ENCODE results near the gene C17orf75. TPM values are rescaled to one million over a fixed set of nuclear protein-coding genes. Genes with fewer than 3 reads are reported as not detected.

C17orf75 gene
- total RNA-seq, 1 donor from 2014 or later, result 31.6 TPM

DNA sequence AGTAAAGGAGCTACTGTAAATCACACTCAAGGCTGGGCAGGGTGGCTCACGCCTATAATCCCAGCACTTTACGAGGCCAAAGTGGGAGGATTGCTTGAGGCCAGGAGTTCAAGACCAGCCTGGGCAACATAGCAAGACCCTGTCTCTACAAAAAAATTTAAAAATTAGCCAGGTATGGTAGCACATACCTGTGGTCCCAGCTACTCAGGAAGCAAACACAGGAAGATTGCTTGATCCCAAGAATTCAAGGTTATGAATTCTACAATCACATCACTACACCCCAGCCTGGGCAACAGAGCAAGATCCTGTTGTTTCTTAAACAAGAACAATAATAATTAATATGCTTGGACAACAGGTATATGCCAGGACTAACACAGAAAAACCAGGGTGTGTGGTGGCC is 63.2 kb downstream of the C17orf75 start:
- intact Hi-C loops (cut with micrococcal nuclease), result no loop called here

Other genes starting within 250 kb of the C17orf75 start
- 27.6 and 28.1 TPM in 2 replicates for gene RHOT1, start 199.7 kb downstream of the C17orf75 start, total RNA-seq
- gene RHBDL3, start 76.3 kb downstream of the C17orf75 start, total RNA-seq, result 0.07 and 0.32 TPM in 2 replicates
- 281 and 292 TPM in 2 replicates for gene ZNF207, start 8.0 kb upstream of the C17orf75 start, total RNA-seq
- gene PSMD11, start 102.3 kb upstream of the C17orf75 start, total RNA-seq, result 133 and 145 TPM in 2 replicates
- gene CDK5R1, start 144.8 kb upstream of the C17orf75 start, total RNA-seq, result 3.5 and 3.9 TPM in 2 replicates

All from T-helper 1 cell treated with Interleukin-12 subunit alpha and Interleukin-12 subunit beta and Interleukin-4 antibody, amounts not matched to agents 30 ng/mL and 1 ng/mL, for 36 hours (primary cell).